GM19351 (cell line): Measurements from ENCODE around the gene TBCD.

Source experiments
- ATAC-seq: cut with Tn5 transposase; IDR thresholded peaks from one replicate; pipeline ENCODE4 v1.9.1; 2021; ENCODE audit warnings: mild to moderate bottlenecking, moderate library complexity; ENCODE audit not compliant: unreplicated experiment

TBCD gene

DNA sequence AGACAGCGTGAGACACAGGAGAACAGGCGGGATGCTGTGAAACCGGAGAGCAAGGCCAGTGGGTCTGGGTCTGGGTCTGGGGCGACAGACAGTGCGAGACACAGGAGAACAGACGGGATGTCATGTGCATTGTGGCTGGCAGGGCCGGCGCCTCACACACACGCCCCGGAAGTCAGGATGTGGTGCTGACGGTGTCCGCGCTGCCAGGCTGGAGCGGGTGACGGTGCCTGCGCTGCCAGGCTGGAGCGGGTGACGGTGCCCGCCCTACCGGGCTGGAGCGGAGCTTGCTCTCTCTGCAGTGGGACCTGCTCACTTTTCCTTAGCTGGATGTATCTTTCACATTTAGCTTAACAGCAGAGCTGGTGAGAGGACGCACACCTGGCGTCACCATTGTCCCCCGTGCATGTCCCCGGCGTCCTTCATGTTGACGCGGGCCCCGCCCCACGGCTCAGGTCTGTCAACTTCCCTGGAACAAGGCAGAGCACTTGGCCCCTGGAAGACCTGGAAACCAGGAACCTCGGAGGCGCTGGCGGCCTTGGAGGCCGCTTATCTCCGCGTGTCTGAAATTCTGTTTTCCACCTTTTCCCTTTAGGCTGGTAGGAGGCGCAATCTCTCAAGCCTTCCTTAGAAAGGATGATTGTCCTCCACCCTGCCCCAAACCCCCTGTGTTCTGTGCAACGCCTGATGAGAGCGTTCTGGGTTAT, 131.0 kb downstream of the TBCD start:
- no peak for ATAC-seq

DNA sequence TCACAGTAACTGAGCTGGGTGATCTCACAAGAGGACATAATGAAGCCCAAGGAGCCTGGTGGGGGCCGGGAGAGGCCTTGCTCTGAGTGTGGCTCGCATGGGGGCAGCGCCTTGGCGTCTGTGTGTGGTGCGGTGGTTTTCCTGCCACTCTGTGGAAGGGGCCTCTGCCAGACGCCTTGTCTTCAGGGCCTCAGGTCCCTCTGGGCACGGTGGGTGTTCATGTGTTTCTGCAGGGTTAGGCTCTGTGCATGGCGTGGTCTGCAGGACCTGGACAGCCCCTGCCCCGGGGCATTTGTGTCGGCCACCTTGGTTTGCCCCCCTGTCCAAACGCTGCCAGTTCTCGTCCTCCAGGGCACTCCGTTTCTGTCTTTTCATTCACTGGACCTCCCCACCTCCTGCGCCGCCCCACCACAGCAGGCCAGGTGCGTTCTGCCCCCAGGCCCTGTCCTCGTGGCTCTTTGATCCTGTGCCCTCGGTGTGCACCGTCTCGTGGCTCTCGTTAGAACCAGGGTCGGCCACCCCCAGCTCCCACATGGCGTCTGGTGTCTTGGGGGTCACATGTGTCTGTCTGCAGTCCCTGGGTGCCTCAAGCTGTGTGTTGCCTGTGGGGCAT, 131.7 kb downstream of the TBCD start:
- no peak for ATAC-seq

DNA sequence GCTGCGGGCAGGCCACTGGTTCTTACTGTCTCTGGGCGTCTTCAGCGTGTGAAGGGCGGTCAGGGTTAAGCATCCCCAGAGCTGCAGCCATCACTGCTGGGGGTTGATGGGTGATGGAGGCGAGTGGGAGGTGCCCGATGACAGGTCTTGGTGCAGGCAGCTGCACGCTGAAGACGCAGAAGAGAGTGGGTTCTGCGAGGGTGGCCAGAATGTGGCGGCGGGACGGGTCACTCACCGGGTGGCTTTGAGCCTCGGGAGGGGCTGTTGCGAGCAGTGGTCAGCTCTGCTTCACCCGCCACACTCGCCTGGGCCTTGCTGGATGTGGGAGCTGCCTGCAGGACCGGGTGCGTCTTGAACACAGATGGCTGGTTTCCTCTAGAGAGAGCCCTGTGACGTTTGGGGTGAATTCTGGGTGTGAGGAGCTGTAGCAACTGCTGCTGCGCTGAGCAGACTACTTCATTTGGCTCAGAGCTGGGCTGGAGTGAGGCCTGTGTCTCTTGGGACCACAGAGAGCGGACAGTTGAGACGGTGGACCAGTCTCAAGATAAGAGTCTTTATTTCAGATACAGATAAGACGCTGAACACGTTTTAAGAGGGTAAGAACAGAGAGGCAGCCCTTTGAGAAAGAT, 132.6 kb downstream of the TBCD start:
- ATAC-seq, result no peak

DNA sequence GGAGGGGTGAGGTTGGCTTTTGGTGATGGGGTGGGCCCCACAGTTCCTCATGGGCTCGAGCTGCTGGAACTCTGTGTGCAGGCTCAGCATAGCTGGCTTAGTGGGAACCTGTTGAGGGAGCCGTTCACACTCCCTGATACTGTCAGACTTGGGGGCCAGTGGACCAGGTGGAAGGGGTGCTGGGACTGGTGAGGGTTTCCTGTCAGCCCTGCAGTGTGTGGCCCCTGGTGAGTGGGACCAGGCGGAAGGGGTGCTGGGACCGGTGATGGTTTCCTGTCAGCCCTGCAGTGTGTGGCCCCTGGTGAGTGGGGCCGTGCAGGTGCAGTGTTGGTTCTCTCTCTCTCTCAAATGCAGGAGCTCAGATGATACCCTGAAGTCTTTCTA, 133.1 kb downstream of the TBCD start:
- ATAC-seq, result no peak

DNA sequence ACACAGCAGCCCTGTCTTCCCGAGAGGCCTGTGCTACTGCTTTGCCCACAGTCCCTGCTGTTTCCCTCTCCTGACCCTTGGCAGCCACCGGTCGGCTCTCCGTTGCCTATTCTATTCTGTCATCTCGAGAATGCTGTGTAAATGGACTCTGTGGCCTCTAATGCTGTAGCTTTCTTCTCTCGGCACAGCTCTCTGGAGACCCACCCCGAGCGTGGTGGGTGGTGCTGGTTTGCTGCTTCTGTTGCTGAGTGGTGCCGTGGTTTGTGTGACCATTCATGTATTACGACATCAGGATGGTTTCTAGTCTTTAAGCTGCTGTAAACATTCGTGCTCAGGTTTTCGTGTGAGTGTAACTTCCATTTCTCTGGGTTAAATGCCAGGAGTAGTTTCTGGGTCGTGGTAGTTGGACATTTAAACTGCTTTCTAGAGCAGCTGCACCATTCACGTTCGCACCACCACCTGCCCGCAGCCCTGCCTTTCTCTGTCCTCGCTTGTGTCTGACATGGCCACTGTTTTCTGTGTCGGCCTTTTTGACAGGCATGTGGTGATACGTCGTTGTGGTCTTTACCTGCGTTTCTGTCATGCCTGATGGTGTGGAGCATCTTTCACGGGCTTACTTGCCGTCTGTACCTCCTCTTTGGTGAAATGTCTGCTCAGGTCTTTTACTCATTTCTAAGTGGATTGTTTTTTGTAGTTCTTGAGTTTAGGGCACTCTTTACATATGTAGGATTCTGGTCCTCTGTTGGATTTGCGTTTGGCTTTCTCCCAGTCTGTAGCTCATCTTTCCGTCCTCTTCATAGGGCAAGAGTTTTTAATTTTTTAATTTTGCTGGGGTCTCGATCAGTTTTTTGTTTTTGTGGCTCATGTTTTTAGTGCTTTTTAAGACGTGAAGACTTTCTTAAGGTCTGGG, 135.6 kb downstream of the TBCD start:
- no peak for ATAC-seq

DNA sequence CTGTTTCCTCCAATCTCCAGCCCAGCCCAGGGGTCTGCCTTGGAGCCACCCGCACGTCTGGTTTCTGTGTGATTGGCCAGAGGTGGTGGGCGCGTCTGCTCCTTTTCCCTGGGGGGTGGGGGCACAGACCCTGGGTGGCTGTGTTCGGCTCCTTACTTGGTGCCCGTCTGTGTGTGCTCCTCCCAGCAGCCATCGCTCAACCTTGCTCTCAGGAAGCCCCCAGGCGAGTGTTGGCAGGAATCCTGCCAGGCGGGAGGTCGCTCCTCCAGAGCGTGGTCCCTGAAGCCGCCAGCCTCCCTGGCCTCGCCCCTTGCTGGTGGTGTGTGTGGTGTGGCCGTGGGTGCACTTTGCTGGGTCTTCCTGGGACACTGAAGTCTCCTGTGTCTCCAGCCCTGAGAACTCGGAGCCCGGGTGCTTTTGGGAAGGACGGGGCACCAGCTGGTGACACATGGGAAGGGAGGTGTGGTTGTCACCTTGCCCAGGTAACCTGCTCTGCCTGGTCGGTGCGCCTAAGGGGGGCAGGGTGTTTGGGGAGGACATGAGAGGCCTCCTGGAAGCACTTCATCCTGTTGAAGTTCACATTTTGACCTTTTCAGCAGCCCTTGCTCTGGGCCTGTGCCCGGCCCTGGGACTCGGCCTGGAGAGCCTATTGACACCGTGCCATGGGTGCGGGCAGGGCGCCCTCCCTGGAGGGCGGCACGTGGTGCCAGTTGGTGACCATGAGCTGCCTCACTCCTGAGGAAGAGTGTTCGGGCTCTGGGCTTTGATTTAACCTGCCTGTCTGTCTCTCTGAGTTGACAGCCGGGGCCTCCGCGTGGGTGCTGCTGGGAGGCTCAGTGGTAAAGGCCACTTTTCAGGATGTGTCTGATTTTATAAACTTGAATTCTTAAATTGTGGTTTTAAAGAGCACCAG, 137.0 kb downstream of the TBCD start:
- no peak for ATAC-seq

DNA sequence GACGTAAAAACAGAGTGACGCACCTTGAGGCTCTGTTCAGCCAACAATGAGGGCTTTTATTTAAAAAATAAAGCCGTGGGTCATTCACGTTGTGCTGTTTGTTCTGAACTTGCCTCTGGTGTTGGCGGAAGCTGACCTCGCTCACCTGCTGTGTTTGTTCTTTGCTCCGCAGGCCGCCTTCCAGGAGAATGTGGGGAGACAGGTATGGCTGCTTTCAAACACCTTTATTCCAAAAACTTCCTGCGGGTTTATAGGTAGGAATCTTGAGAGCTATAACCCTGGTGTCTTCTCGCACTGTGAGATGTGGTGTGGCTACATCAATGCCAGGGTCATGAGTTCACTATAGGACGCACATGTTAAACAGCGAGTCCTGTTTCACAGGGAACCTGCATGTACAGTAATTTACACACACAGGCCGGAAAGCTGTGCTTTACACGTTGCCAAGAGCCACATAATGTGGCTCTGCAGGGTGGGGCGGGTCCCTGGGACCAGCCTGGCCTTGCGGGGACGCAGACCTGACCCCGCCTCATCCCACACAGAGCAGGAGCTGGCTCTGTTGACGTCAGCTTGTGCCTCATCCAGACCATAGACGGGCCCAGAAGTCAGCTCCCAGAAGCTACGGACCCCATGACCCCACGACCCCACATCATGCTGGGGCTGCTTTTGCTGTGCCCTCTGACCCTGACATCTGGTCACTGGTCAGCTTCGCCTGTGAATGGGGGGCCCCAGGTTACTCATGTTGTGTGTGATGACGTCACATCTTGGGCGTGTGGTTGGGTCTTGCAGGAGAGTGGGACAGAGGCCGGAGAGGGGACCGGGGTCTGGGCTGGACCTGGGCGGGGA, 137.9 kb downstream of the TBCD start:
- ATAC-seq, result no peak

DNA sequence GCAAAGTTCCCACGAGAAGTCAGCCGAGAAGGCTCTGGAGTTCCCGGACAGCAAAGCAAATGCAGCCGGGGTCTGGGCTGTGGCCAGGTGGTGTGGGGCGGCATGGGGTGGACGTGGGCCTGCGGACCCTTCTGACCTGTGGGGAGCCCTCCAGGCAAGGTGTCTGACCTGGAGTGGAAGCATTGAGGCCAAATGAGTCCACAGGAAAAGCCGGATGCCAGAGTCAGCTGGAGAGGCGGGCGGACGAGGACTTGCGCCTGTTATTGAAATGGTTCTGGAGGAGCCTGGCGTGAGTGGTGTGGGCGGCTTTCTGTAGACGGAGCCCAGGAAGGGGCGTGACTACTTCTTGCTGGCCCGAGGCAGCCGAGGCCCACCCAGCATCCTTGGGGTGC, 138.5 kb downstream of the TBCD start:
- ATAC-seq, result no peak

DNA sequence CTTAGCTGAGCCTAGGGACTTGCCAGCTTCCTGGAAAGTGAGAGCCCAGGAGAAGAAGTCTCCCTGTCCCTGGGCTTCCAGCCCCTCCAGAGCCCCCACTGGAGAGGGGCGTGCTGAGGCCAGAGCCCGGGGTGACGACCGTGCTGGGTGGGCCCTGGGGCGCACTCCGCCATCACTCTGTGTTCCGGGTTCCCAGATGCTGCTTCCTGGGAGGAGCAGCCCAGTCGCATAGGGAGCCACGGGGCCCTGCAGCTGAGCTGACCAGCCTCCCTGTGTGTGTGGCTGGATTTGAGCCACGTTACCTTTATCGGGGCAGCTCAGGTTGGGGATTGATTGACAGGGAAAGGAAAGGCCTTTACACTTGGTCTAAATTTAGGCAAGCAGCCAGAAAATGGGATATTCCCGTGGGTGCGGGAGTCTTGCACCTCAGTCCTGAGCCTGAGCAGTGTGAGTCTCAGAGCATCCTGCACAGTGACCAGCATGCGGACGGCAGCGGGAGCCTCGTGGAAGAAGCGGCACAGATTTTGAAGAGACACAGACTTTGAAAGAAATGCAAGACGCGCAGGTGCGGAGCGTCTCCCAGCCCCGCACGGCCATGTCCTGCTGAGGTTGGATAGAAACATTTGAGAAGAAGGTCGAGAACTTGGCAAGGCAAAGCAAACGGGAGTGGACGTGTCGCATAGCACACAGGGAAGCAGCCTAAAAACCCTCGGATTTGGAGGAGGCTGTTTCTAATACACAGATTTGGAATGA, 139.2 kb downstream of the TBCD start:
- no peak for ATAC-seq

DNA sequence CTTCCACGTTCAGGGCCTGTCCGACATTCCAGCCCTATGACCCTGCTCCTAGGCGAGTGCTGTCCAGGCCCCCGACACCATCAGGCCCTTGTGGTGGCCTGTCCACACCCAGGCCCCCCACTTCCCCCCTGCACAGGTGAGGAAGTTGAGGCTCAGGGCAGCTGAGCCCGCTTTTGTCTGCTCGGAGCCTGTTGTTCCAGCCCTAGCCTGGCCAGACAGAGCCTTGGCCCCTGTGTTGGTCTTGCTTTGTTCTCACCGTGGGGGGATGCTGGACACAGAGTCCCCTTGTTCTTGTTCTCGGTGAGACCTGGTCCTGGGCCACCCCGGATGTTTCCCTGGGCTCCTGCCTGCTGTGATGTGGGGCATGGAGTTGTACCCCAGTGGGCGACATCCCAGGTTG, 140.0 kb downstream of the TBCD start:
- no peak for ATAC-seq

DNA sequence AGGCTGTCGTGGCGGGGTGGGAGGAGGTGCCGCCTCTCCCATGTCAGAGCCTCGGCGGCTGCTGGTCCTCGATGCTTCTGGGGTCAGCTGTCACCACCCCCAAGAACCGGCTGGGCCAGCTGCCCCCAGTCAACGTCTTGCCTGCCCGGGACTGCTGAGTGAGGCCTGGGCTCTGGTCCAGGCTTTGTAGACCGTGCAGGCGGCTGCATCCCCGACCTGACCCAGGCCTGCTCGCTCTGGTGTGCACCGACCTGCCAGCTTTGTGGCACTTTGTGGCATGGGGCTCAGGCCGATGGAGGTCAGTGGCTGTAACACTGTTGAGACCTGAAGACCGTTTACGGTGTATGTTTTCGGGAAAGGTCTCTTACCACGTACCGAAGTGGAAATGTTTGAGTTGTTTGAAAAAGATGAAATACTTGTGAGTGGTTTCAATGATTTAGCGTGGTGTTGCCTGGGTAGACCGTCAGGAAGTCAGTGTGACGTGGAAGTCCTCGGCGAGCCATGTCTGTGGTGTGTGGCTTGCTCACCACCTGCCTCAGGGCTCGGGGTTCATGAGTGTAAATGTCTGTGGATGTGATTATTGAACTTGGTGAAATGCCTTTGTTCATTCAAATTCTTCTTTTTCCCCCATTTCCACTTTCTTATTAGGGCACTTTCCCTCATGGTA, 141.2 kb downstream of the TBCD start:
- ATAC-seq, result no peak

DNA sequence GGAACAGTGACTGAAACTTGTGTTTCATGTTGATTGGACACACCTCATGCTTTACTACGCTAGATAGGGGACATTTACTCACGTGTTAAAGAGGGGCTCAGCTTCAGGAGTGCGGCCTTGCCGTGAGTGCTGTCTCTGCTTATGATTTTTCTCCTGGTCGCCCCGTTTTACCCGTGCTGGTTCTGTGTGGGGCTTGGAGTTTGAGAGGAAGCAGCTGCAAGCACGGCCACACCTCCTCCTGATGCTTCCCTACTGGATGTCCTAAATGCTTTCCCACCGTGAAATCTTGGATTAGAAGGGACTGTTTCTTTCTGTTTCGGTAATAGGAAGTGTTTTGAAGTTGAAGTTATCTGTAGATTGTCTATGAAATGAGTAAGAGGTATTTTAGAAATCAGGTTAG, 141.9 kb downstream of the TBCD start:
- no peak for ATAC-seq

DNA sequence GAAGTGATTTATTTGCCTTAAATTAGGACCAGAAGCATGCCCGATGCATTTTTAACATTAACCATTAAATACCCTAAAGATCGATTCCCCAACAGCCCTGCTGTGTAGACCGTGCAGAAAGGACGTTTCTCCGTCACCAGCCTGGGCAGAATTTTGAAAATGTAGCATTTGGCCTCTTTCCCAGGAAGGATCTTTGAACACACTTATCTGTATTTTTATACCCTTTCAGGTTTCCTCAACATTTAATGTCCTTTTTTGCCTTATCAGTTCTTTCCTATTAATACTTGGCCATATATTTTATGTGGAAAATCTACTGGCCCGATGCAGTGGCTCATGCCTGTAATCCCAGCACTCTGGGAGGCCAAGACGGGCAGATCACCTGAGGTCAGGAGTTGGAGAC, 142.5 kb downstream of the TBCD start:
- no peak for ATAC-seq

DNA sequence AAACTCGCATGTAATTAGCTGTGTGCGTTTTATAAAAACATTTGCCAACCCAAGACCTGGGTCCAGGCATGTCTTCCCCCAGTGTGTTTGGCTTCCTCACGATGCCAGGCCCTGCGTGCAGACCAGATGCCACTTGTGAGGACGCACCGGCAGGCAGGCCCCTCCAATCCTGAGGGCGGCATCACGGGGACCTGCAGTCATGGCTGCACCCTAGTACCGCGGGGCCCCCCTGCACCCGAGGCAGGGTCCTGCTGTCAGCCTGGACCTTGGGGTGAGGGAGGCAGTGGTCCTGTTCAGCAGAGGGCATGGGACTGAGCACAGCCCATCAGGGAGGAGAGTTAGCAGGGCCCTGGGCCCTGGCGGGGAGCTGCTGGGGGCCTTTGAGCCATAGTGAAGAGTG, 143.2 kb downstream of the TBCD start:
- no peak for ATAC-seq

DNA sequence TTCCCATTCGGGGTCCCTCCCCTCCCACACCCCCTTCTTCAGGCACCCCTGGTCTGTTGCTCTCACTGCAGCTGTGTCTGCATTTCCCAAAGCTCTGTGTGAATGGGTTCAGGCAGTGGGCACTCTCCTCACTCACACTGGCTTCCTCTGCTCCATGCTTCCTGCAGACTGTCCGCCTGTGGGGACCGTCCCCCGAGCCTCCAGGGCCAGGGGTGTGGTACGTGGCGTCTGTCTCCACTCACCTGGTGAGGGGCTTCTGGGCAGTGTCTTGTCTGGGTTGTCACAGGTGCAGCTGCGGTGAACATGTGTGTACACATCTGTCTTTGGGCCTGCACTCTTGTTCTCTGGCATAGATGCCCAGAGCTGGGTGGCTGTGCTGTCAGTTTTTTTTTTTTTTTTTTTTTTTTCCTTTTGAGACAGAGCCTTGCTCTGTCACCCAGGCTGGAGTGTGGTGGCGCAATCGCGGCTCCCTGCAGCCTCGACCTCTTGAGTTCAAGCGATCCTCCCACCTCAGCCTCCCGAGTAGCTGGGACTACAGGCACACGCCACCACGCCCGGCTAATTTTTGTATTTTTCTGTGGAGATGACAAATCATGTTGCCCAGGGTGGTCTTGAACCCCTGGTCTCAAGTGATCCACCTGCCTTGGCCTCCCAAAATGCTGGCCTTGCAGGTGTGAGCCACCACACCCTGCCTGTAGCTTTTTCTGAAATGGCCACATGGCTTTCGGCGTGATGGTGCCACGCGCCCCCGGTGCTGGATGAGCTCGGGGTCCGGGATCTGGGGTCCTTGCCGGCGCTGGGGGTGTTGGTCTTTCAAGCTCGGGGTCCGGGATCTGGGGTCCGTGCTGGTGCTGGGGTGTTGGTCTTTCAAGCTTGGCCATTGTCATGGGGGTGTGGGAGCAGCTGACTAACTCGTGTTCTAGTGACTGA, 144.5 kb downstream of the TBCD start:
- ATAC-seq, result no peak

DNA sequence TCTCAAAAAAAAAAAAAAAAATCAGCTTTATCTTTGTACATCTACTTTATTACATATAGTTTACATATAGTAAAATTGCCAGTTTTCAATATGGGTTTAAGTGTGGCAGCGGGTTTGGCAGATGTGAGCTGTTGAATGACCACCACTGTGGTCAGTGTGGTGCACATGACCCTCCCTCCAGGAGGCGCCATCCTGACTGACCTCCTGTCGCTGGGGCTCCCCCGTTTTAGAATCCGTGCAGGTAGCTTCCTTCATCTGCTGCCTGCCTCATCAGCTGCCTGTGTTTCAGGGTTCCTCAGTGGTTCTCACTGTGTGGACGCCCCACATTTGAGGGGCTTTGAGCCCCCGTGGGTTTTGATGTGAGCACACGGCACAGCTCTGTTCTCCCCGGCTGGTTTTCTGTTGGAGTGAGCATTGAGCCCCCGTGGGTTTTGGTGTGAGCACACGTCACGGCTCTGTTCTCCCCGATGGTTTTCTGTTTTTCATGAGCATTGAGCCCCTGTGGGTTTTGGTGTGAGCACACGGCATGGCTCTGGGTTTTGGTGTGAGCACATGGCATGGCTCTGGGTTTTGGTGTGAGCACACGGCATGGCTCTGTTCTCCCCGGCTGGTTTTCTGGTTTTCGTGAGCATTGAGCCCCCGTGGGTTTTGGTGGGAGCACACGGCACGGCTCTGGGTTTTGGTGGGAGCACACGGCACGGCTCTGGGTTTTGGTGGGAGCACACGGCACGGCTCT, 145.8 kb downstream of the TBCD start:
- ATAC-seq, result no peak
